NCI-H146 treated with DMSO at 0.1 percent for 48 hours (cell line): Measurements from ENCODE around the gene AMPD3.

ENCODE experiments used
- DNase-seq: peaks from one replicate; lab custom pipeline; 2025; ENCODE audit not compliant: unreplicated experiment; lab: John Stamatoyannopoulos, UW

The AMPD3 gene

DNA sequence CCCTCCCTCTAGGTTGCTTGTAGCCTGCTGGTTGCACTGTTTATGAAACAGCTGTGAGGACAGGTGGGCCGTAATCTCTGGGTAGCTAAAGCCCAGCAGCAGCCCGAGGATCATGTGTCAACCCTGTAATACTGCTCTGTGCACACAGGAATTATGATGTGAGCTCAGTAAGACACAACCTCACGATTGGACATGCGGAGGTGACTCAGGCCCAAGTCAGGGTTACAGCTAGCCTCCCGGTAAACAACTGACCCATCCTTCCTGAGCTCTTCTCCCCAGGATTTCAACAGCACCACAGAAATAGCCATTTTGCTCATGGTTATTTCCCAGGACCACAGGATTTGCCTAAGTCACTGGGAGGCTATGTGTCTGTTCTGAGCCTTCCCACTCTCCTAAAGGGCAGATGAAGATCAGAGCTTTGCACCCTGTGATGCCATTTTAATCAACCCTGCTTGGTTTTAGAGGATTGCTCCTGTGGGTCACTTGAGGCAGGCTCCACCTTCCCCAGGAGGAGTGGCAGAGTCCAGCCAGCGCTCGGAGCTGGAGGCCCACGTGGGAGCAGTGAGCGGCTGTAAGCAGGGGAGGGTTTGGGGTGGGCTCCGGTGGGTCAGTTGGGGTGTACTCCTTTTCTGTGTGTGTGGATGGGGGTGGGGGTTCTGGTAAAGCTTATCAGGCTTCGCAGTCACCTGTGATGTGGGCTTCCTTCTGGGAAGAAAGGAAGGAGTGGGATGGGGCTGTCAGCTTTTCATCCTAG, at the start of gene AMPD3:
AMPD3 (plus strand) TSS at position 387 of the 754 bp plus-strand sequence. CDS start 6,256 bp downstream, outside the sequence.
- DNase-seq, result peak; percentile 95

GRCh38 chr11:10405865-10406592, 49.0 kb upstream of the AMPD3 start:
- peak; percentile 72 for DNase-seq

DNA sequence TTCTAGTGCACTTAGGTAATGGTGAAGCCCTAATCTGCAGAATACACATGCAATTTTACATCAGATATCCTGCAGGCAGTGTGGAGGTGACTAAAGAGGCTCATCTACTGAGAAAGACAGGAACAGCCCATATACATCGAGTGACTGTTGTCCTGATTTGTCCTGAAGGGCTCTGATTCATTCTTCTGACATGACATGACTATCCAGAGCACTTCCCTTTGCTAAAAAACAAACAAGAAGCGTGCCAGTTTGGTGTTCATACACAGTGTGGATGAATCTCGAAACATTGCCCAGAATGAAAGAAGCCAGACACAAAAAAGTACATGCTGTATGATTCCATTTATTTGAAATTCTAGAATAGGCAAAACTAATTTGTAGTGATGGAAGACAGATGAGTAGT, 48.0 kb upstream of the AMPD3 start:
- DNase-seq, result no peak

DNA sequence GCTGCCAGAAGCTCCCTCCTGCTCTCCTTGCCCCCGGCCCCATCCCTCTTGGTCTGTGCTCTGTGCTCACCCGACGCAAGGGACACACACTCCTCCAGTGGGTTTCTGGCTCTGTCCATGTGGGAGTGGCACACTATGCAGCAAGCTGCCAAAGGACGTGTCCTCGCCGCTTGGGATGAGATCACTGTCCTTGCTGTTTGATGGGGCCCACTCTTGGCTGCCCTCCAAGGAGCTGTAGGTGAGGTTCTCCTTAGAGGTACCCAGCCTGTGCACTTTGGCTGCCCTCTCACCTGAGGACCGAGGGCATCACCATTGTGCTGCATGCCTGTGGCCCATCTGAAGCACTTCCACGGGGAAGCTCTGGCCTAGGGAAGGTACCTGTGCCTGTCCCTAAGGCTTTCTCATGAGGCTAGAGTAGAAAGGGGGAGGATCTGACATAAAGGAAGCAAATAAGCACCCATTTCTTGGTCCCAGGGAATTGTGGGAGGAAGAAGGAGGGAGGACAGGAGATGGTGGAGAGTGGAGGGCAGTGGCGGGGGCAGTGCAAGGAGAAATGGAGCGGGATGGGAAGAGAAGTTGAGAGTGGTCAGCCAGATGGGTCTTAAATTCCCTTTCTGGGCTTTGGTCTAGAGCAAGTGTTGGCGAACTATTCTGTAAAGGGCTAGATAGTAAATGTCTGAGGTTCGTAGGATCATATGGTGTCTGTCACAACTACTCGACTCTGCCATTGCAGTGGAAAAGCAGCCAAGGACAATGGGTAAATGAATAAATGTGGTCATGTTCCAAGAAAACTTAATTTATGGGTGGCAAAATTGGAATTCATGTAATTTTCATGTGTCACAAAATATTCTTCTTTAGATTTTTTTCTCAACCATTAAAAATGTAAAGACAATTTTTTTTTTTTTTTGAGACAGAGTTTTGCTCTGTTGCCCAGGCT, 47.0 kb upstream of the AMPD3 start:
- no peak for DNase-seq

GRCh38 chr11:10409207-10409661, 45.8 kb upstream of the AMPD3 start:
- DNase-seq, result no peak

DNA sequence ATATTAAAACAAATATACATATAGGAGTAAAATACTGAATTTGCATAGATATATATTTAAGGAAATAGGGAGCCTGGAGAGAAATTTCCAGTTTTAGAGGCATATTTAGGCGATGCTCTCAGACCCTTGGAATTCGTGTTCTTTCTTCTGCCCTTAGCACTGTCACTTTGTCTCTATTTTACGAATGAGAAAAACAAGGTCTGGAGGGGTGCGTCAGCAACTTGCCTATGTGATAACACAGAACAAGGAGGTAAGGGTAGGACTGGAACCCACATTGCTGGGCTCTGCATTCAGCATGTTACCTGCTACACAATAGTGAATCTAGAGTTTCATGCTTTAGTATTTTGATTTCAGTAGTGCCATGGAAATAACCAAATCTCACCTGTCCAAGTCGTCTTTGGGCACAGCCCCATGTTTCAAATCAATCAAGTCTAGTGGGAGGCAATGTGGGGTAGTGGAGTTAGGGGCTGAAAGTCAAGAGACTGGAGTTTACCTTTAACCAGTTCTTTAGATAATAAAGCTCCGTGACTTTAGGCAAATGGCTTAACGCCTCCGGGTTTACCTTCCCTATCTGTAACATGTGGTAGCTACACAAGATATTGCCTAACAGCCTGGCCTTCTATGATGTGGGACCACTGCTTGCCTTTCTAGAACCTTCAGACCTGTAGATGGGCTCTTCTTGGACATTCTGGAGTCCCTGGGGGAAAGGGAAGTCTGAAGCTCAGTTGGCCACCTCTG, 44.8 kb upstream of the AMPD3 start:
- no peak for DNase-seq

GRCh38 chr11:10410844-10411200, 44.2 kb upstream of the AMPD3 start:
- no peak for DNase-seq

DNA sequence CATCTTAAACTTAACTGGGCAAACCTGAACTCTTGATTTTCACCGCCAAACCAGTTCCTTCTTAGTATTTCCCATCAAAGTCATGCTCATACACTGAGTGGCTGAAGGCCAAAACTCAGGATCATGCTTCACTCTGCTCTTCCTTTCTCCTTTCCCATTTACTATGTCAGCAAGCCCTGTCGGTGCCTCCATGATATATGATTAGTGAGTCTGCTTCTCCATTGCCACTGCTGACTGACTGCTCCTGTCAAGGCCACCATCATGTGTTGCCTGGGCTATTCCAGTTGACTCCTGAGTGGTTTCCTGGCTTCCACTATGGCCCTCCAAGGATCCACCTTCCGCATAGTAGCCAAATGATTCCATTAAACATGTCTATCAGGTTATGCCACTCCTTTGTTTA, 42.8 kb upstream of the AMPD3 start:
- no peak for DNase-seq

GRCh38 chr11:10413268-10413667, 41.8 kb upstream of the AMPD3 start:
- DNase-seq, result no peak

DNA sequence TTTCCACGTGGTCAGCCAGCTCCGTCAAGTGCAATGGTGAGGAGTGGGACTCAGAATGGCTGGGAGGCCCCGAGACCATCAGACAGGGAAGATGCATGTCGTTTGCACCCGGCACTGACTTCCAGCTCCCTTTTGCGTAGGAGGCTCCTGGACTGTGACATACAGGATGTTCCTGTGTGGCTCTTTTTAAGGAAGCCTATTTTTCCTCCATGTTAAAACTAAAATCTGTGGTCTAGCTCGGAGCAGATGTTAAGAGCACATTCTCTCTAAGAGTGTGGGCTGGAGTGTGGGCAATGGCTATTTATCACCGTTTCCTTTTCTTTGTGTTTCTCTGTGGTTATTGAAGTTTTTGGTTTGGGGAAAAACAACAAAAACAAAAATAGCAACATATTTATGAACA, 40.9 kb upstream of the AMPD3 start:
- DNase-seq, result no peak

- DNase-seq, result no peak
Measured at GRCh38 chr11:10414659-10415058, 40.4 kb upstream of the AMPD3 start.

GRCh38 chr11:10415817-10416392, 39.2 kb upstream of the AMPD3 start:
- no peak for DNase-seq

- no peak for DNase-seq
Measured at GRCh38 chr11:10418259-10418949, 36.7 kb upstream of the AMPD3 start.

DNA sequence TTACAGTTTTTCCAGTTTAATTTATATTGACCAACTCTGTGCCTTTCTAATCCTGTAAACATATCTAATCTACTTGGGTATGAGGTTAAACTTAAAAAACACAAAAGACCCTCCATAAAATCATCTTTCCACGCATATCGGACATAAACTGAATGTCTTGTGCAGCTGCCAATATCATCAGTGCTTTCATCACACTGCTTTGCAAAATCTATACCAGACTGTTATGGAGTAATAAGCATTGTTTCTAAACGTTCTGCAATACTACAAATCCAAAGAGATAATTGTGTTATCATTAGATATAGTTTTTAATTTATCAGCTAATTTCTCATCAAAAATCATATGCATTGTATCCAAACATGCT, 36.1 kb upstream of the AMPD3 start:
- DNase-seq, result no peak

GRCh38 chr11:10426475-10426874, 28.6 kb upstream of the AMPD3 start:
- no peak for DNase-seq

DNA sequence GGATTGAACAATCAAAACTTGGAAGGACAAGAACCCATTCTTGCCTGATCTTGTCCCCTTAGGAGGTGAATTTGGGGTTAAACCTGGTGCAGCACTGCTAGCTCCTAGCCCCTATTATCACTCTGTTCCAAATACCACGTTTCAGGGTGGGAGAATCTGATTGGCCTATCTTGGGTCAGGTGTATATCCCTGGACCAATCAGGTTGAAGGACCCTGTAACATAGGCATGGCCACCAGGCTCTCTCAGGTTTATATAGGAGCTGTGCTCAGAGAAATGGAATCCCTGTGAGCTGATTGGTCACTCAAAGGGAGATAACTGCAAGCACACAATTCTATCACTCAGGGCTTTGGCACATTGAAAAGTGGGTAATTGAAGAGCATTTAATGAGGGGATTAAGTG, 26.6 kb upstream of the AMPD3 start:
- no peak for DNase-seq

GRCh38 chr11:10429526-10429925, 25.5 kb upstream of the AMPD3 start:
- no peak for DNase-seq

GRCh38 chr11:10432493-10432892, 22.6 kb upstream of the AMPD3 start:
- no peak for DNase-seq

DNA sequence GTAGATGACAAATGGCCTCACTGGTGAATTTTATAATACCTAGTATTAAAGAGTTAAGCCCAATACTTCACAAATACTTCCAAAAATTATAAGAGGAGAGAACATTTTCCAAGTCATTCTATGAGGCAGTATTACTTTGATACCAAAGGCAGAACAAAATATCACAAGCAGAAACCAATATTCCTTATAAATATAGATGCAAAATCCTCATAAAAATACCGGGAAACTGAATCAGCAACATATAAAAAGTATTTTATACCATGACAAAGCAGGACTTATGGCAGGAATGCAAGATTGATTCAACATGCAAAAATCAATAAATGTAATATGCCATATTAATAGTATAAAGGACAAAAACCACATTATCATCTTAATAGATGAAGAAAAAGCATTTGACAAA, 22.1 kb upstream of the AMPD3 start:
- no peak for DNase-seq

DNA sequence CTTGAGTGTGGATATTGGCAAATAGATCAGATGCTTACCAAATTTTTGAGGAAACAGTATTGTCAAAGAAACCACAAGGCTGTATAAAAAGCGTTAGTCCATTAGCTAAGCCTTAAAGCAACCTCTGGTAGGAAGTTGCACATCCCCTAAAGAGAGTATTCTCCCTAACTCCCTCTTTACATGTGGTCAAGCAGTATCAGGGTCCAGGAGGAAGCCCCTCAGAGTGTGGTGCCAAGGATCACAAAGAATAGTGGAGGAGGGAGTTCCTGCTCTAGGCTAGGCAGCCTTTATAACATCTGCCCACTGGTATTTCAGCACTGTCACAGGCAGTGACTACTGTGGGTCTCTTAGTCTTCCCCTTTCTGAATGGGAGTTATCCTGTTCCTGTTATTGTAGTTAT, 18.8 kb upstream of the AMPD3 start:
- no peak for DNase-seq
